Measurements from ENCODE around the gene ZFP69. TPM values are rescaled to one million over a fixed set of nuclear protein-coding genes. Genes with fewer than 3 reads are reported as not detected.

The ZFP69 gene
- total RNA-seq, 2 donors from 2014 or later: 0.66 to 1.3 TPM

DNA sequence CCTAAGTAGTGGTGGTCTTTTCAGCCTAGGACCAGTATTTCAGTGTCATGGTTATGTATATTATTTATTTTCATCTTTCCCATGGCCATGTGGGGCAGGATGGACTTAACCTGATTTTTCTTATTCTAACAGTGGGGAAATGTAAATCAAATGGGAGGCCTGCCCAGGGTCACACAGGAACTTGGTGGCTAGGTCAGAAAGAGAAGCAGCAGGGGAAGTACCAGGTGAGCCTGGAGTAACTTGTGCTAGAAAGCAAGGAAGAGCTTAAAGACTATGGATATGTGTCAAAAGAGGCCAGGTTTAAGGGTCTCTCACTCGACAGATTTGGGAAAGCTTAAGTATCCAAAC lies 25.9 kb upstream of the ZFP69 start:
- TF ChIP-seq, protein P1, sequence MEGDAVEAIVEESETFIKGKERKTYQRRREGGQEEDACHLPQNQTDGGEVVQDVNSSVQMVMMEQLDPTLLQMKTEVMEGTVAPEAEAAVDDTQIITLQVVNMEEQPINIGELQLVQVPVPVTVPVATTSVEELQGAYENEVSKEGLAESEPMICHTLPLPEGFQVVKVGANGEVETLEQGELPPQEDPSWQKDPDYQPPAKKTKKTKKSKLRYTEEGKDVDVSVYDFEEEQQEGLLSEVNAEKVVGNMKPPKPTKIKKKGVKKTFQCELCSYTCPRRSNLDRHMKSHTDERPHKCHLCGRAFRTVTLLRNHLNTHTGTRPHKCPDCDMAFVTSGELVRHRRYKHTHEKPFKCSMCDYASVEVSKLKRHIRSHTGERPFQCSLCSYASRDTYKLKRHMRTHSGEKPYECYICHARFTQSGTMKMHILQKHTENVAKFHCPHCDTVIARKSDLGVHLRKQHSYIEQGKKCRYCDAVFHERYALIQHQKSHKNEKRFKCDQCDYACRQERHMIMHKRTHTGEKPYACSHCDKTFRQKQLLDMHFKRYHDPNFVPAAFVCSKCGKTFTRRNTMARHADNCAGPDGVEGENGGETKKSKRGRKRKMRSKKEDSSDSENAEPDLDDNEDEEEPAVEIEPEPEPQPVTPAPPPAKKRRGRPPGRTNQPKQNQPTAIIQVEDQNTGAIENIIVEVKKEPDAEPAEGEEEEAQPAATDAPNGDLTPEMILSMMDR (IDR thresholded peaks at IDR 0.05): no peak
- no peak for TF ChIP-seq POLR2A (IDR thresholded peaks at IDR 0.05)
- Histone ChIP-seq H3K27ac (peak overlapping the region in 1 of 4 donors; percentile 71), H3K27me3 (no peaks in the 10 kb centered on the region), H3K4me1 (peaks cover 14% of the 10 kb centered on the region), H3K9me3 (peaks cover 0 to 3% (median 0%) of the 10 kb centered on the region in 3 donors), H3K36me3 (replicated peaks in 1 of 2; ENCODE audit: insufficient read depth in 1 of 2, low read depth in 2 of 2) (no peaks in the 10 kb centered on the region), H3K4me3 (no peak overlapping the region)
- no peak for ATAC-seq
- intact Hi-C loops (cut with DNase I): no loop called here
- DNase-seq: no peak
- 84 to 96% methylated on average over 1 of the region's 1 CpG for WGBS, 2 donors

DNA sequence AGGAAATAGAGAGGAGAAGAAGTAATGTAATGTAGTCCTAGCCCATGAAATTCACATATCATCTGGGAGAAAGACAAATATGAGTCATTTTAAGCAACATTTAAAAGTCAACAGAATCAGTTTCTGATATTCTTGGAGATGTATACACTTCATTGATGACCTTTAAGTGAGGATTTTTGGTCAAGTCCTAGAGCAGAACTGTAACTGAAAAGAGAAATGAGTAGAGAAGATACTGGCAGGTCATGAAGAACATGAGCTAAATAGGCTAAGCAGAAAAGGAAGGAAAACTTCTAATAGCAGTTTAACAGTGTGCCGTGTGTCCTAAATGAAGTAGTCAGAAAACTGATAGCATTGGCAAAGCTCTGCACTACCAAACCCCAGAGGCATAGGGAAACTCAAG lies 22.2 kb upstream of the ZFP69 start:
- Histone ChIP-seq H3K4me3 (no peak overlapping the region), H3K9me3 (peaks cover 0 to 33% (median 2%) of the 10 kb centered on the region in 3 donors)
- intact Hi-C loops (cut with DNase I): no loop called here

DNA sequence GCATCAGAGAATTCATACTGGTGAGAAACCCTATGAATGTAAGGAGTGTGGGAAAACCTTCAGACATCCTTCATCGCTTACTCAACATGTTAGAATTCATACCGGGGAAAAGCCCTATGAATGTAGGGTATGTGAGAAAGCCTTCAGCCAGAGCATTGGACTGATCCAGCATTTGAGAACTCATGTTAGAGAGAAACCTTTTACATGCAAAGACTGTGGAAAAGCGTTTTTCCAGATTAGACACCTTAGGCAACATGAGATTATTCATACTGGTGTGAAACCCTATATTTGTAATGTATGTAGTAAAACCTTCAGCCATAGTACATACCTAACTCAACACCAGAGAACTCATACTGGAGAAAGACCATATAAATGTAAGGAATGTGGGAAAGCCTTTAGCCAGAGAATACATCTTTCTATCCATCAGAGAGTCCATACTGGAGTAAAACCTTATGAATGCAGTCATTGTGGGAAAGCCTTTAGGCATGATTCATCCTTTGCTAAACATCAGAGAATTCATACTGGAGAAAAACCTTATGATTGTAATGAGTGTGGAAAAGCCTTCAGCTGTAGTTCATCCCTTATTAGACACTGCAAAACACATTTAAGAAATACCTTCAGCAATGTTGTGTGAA lies 14.0 kb upstream of the ZFP69 start:
- Histone ChIP-seq H3K27me3 (no peaks in the 10 kb centered on the region), H3K27ac (no peak overlapping the region), H3K9me3 (peaks cover 0 to 64% (median 5%) of the 10 kb centered on the region in 3 donors), H3K36me3 (replicated peaks in 1 of 2; ENCODE audit: insufficient read depth in 1 of 2, low read depth in 2 of 2) (no peaks in the 10 kb centered on the region), H3K4me3 (no peak overlapping the region), H3K4me1 (no peaks in the 10 kb centered on the region)
- intact Hi-C loops (cut with DNase I): no loop called here
- TF ChIP-seq, protein P1 (IDR thresholded peaks at IDR 0.05): no peak
- TF ChIP-seq POLR2A (IDR thresholded peaks at IDR 0.05): no peak
- ATAC-seq (no peak), DNase-seq (no peak)
- WGBS, 2 donors: 88 to 97% methylated on average over 3 of the region's 3 CpGs

More for the DNA sequence above, 22.2 kb upstream of the ZFP69 start:
- no peaks in the 10 kb centered on the region for H3K27me3 ChIP-seq
- H3K36me3 ChIP-seq (replicated peaks in 1 of 2; ENCODE audit: insufficient read depth in 1 of 2, low read depth in 2 of 2): peaks cover 0 to 3% of the 10 kb centered on the region in 2 donors
- DNase-seq (no peak), ATAC-seq (no peak)
- 96 to 100% methylated on average over 1 of the region's 1 CpG for WGBS, 2 donors
- no peak overlapping the region for H3K27ac ChIP-seq
- H3K4me1 ChIP-seq: peaks cover 9% of the 10 kb centered on the region
- TF ChIP-seq, protein P1 (IDR thresholded peaks at IDR 0.05): no peak
- no peak for TF ChIP-seq POLR2A (IDR thresholded peaks at IDR 0.05)

DNA sequence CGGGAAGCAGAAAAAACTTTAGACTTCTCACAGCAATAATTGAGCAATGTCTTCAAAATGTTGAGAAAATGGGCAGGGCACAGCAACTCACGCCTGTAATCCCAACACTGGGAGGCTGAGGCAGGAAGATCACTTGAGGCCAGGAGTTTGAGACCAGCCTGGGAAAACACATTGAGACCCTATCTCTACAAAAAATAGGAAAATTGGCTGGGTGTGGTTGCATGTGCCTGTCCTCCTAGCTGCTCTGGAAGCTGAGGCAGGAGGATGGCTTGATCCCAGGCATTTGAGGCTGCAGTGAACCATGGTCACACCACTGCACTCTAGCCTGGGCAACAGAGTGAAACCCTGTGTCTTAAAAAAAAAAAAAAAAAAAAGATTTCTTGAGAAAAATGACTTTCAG lies 7.8 kb upstream of the ZFP69 start:
- Histone ChIP-seq H3K27ac (no peak overlapping the region), H3K4me1 (no peaks in the 10 kb centered on the region), H3K9me3 (peaks cover 0 to 25% (median 0%) of the 10 kb centered on the region in 3 donors), H3K36me3 (replicated peaks in 1 of 2; ENCODE audit: insufficient read depth in 1 of 2, low read depth in 2 of 2) (no peaks in the 10 kb centered on the region), H3K27me3 (no peaks in the 10 kb centered on the region), H3K4me3 (no peak overlapping the region)
- DNase-seq (no peak), ATAC-seq (no peak)
- 86 to 94% methylated on average over 2 of the region's 2 CpGs for WGBS, 2 donors
- intact Hi-C loops (cut with DNase I): no loop called here
- TF ChIP-seq, protein P1 (IDR thresholded peaks at IDR 0.05): no peak
- TF ChIP-seq POLR2A (IDR thresholded peaks at IDR 0.05): no peak

DNA sequence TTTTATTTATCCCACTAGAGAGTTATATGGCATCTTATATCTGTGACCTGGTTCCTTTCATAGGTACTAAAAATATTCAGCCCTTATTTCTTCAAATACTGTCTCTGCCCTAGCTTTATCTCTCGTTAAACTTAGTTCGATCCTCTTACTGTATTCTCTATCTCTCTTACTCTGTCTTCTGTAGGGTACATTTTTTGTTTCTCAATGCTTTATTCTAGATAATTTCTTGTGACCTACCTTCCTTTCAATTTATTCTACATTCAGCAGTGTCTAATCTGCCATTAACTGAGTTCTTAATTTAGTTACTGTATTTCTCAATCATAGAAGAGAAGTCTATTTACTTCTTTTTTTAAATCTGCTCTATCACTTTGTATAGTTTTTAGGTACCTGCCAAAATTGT lies 1.8 kb upstream of the ZFP69 start:
- Histone ChIP-seq H3K36me3 (replicated peaks in 1 of 2; ENCODE audit: insufficient read depth in 1 of 2, low read depth in 2 of 2) (no peaks in the 10 kb centered on the region), H3K4me3 (no peak overlapping the region), H3K4me1 (peaks cover 8% of the 10 kb centered on the region), H3K27me3 (no peaks in the 10 kb centered on the region), H3K9me3 (no peaks in the 10 kb centered on the region), H3K27ac (no peak overlapping the region)
- ATAC-seq: no peak
- TF ChIP-seq, protein P1 (IDR thresholded peaks at IDR 0.05): no peak
- no peak for TF ChIP-seq POLR2A (IDR thresholded peaks at IDR 0.05)
- intact Hi-C loops (cut with DNase I): no loop called here
- 74 to 96% methylated on average over 2 of the region's 2 CpGs for WGBS, 2 donors
- no peak for DNase-seq

Data from body of pancreas (tissue), 4 donors.